Activated CD4-positive, alpha-beta T cell treated with anti-CD3 and anti-CD28 coated beads, Interleukin-2, amount 50 U/mL, for 48 hours (primary cell): ENCODE data around the gene RIMKLA.
A peak's percentile ranks its signal among the peaks of the same experiment; 100 is the strongest.

ENCODE experiments used
- DNase-seq, 2 experiments: peaks; one replicate each; pipeline ENCODE4 v3.0.0-alpha.2; 2020

RIMKLA gene

DNA sequence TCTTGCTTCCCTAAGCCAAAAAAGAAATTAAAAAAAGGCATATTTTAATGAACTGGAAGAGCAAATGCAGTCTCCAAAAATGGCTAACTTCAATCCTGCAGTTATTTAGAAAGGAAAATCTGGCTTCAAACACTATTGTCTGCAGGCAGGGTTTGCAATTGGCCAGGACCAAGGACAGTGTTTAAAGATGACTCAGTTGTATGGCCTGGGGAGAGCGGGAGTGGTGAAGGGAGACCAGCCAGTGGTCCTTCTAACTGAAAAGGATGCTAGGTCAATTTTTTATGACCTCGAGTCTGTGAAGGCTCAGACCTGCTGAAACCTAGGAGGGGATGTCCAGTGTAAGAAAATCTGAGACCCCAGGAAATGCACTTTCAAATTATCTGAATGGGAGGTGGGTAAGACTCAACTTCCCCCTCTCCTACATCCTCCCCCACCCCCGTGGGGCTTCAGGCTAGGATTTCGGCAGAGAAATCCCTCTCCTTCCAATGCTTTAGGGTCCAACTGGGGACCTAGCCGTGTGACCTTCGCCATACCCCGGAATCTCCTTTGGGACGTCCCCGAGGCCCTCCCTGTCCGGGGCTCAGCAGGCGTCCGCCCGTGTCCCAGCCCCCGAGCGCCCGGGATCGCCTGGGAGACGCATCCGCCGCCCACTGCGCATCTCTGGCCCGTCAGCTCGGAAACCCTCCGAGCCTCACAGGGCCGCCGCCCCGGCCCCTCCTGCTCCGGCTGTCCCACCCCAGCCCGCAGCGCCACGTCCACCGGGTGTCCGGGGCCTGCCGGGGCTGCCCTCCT lies 602 bp upstream of the RIMKLA start:
- DNase-seq, result peak; percentile 24 to 31

DNA sequence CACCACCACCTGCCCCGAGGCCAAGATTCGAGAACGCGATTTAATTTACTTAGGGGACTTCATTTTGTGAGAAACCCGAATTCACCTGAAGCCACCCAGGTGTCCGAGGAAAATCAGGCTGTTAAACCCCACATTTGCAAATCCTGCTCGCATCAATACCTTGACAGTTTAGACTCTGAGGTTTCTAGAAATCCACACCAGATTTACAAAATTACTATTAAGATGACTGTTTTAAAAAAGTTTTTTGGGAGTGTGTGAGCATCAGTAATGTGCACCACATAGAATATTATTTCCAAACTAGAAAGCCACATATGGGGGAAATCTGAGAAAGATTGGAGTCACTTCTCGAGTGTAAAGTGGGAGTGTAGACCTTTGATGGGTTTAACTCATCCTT lies 685 bp downstream of the RIMKLA start:
- DNase-seq, result no peak

DNA sequence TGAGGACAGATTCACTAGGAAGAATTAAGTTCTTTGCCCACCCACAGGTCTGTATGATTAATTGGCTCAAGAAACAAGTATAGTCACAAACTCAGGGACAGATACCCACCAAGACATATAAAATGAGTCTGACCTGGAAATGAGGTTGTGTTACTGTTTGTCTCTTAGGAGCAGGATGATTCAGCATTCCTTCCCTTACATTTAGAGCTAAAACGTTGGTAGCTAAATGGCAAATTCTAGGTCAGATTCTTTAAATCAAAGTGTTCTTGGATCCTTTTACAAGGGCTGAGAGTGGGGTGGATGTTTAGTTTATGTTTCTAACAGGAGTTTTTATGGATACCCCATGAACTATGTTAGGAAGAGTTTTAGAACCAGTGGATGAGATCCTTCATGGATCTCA lies 4.7 kb downstream of the RIMKLA start:
- DNase-seq, result no peak

DNA sequence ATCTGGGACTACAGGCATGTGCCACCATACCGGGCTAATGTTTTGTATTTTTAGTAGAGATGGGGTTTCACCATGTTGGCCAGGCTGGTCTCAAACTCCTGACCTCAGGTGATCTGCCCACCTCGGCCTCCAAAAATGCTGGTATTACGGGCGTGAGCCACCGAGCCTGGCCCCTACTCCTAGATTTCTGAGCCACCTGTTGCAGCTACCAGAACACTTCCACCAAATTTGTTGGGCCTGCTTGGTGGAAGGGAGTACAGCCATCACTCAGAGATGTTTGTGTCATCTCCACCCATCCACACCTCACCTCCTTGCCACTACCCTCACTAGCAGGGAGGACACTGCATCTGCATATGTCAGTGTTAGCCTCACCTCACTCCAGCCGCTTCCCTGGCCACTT lies 5.5 kb downstream of the RIMKLA start:
- no peak for DNase-seq

DNA sequence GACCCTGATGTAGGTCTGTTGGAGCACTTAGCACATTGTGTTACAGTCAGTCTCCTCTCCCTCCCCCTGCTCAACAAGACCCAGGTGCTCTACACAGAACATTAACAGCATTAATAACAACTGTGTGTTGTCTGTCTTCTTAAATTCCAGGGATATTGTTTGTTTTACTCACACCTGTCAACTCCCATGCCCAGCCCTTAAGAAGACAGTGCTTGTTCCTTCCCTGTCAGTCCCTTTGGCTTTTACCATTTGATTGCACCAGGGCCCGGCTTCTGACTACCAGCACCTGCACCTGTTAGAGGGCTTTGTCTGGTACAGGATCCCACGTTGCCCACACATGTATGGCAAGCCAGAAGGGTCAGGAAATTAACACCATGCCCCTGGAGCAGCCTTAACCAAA lies 11.7 kb downstream of the RIMKLA start:
- no peak for DNase-seq

DNA sequence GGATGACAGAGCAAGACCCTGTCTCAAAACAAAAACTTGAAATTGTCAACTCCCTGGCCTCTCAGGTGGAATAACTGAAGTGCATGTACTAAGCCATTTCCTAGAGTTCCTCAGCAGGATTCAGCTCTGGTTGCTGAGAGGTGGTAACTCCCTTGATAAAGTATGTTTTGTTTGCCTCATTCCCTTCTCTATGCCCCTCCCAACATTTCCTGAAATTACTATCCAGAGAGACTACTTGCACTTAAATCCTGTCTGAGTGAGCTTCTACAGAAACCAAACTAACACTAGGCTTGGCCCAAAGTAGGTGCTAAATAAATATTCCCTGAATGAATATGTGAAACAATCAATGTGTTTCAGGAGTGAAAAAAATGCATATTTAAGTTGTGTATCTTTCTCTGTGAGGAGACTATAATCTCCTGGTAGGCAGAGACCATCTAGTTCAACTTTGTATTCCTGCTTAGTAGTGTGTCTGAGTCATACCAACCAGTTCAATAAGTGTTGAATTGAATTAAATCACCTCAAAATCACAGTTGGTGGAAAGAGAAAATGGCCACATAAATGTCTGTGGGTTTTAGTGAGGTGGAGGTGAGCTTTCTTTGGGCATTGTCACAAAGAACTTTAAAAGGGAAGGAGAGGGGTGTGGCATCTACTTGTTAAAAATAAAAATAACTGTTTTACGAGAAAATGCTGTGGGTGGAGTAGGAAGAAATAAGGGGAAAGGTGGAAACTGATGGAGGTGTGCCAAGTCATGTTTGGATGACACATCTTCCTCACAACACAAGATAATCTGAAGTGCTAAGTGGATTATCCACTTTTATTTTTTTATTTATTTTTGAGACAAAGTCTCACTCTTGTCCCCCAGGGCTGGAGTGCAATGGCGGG lies 12.6 kb downstream of the RIMKLA start:
- no peak for DNase-seq

DNA sequence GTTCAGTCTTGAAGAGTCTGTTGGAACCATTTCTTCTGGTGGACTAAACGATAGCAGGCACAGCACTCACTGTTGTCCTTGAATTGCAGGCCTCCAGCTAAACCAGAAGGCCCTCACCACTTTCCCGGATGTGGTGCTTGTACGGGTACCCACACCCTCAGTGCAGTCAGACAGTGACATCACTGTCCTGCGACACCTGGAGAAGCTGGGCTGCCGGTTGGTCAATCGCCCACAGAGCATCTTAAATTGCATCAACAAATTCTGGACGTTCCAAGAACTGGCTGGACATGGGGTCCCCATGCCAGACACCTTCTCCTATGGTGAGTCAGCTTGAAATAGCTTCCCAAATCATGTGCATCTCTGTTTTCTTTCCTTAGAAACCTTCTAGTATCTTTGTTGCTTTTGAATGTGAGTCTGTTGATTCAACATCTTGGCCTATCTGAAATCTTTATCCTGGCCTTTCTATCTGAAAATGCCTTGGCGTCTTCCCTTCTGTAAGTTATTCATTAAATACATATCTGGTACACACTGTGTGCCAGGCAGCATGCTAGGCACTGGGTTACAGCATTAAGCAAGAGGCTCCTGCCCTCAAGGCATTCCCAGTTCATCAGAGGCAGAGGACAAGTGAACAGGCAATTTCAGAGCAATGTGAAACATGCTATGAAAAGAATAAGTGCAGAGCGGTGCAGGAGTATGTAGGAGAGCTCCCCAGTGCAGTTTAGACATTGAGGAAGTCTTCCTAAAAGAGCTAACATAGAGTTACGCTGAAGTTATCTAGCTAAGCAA lies 18.9 kb downstream of the RIMKLA start:
- no peak for DNase-seq

DNA sequence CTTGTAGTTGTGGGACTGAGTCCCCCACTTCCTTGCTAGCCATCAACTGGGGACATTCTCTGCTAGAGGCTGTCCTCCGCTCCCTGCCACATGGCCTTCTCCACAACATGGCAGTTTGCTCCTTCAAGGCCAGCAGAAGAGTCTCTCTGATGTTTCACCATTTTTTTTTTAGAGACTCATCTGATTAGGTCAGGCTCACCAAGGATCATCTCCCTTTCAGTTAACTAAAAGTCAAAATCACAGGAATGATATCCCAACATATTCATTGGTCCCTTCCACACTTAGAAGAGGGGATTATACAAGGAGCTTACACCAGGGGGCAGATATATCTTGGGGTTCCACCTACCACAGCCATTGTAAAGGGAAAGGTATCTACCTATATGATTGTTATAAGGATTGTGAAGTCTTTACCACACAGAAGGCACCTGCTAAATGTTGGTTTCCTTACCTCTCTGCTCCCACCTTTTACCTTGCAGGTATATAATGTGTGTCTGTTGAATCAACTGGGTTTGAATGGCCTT lies 23.3 kb downstream of the RIMKLA start:
- no peak for DNase-seq

DNA sequence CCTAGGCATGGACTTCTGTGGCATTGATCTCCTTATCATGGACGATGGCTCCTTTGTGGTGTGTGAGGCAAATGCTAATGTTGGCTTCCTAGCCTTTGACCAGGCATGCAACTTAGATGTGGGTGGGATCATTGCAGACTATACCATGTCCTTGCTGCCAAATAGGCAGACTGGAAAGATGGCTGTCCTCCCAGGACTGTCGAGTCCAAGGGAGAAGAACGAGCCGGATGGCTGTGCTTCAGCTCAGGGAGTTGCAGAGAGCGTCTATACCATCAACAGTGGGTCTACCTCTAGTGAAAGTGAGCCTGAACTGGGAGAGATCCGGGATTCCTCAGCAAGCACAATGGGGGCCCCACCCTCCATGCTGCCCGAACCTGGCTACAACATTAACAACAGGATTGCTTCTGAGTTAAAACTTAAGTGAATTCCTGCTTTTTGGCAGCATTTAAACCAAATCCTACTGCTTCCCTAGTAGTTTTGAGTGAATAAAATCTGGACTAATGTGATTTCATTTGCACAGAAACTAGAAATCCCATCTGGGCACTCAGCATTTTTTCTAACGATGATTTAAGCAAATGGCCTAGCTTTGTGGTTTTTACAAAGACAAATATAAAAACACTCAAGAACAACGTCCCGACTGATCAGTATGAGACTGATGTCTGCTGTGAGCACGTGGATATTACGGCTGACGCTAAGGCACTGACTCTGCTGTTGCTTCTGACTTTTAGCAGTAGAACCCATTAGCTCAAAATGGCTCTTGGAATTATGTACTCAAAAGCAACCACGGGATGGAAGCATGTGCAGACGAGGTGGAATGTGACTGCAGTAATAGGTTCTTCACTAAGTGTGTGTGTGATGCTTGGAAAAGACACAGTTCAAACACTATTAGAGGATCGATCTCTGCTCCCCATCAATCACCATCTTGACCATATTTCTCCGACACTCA lies 34.2 kb downstream of the RIMKLA start:
- DNase-seq, result no peak

DNA sequence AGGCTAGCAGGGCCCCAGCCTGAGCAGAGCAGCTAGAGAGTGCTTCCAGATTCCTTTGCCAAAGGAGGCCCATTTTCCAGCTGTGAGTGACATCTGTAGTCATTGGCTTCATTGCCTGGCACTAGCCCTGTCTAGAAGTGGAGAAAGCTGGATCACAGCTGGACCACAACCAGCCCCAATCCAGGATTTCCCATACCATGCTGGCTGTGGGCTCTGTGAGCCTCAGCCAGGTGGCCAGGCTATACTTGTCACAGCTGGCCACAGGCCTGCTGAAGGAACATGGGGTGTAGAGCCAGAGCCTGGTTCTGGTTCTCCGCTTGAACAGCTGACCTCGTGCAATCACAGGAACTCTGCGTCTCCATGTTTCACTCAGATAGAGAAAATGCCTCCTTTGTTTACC lies 36.6 kb downstream of the RIMKLA start:
- no peak for DNase-seq

DNA sequence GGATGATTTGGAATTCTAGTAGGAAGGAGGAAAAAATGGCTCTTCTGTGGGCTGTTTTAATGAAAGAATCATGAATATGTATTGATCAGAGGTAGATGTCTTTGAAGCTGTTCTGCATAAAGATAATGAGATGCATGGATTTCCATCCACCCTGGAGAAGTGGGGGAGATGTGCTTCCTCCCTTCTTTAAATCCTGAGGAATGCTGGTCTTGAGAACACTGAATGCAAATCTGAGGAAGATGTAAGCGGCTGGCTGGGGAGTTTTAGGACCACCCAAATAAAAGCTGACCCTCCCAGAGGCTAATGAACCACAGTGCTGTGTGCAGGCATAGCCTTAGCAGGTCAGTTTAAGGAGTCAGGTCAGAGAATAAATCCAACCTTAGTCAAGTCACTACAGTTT lies 37.9 kb downstream of the RIMKLA start:
- no peak for DNase-seq

DNA sequence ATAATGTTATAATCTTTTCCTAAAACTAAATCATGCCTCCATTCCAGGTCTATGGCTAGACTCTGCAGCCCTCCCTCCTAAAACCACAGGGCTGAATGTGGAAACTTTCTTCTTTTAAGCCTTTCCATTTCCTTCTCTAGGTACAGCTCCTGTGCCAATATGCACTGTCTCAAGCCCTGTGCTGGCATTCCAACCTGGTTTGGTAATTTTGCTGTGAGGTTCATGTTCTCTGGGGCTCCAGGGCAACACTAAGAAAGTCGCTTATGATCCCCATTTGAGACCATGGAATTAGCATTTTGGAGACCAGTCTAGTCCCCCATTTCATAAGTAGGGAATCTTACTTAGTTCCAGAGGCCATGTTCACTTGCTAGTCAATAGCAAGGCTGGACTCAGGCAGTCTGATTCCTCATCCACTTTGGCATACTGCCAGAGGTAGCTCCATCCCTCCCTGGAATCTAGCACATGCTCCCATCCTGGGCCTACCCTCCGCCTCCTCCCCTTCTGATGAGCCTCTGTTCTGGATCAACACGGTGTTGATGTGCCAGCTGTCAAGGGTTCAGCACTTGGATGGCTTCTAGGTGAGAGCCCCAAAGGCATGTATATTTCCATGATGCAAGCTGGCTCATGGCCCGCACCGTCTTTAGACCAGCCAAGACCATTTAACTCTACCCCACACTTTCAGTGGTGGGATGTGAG lies 38.7 kb downstream of the RIMKLA start:
- DNase-seq, result no peak

DNA sequence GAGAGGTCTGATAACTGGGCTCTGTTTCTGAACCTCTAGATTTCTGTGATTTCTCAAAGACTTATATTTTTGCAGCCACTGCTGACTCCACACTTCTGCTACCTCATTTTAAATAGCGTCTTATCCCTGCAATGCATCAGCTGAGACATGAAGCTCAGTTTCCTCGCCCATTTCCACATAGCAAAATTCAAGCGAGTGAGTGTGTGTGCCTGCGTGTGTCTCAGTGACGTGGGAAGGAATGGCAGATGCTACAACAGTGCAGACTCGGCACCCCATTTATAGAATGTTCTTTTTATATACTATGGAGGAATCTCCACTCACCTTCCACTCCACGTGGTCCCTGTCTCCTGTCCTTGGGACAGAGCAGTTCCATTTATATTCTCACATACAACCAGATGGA lies 39.5 kb downstream of the RIMKLA start:
- no peak for DNase-seq

DNA sequence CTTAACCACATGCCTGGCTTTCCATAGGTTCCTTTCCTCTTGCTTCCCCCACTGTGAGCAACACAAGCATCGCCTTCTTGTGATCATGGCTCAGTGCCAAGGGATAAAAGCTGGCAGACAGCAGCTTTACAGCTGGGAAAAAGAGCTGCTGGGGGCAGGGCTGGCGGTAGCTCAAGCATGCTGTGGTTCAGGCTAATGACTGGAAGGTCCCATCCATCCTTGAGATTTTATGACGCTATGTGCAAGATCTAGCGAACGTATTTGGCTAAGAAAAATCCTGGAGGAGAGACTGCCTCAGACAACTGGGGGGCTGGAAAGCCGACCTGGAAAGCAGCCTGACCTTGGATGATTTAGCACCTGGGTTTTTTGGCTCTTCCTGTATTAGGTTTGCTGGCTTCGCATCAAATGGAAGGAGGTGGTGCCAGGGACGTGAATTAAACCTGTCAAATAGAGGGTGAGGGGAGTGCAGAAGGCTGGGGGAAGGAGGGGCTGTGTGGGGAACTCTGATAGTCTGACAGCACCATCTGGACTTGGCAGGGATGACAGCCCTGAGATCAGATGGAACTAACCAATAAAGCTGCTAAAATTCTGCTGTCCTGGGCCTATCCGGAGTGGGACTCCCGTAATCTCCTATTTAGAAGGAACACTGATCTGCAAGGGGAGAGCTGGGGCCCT lies 40.5 kb downstream of the RIMKLA start:
- no peak for DNase-seq

DNA sequence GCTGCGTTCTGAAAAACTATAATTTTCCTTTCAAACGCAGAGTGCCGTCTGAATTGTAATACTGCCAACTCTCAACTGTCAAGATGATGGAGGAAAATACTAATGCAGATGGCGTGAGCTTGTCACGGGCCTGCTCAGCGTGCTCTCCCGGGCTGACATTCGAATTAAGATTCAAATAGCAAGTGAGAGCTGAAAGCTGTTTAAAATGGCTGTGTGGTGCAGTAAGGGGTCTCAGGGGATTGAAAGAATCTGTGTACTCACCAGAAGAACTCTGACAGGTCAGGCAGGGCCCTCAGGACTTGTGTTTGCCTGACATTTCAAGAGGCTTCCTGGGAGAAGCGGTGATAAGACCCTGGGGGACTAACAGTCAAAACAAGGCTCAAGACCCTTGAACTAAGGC lies 42.1 kb downstream of the RIMKLA start:
- no peak for DNase-seq

DNA sequence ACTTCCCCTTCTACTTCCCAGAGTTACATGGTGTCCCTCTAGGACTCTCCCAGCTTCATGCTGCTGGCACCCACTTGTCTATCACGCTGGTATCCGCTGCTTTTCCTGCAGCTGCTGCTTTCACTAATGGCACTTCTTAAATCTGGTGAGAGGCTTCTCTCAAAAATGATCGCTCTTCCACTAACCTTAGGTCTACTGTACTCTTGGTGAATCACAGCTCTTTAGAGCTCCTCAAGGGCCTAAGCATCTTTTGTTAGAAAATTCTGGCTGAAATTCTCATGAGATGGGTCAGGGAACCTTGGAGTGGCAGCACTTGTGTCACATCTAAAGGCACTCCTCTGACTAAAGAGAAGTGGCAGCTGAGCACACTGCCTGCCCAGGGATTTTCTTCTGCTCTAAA lies 43.1 kb downstream of the RIMKLA start:
- no peak for DNase-seq

DNA sequence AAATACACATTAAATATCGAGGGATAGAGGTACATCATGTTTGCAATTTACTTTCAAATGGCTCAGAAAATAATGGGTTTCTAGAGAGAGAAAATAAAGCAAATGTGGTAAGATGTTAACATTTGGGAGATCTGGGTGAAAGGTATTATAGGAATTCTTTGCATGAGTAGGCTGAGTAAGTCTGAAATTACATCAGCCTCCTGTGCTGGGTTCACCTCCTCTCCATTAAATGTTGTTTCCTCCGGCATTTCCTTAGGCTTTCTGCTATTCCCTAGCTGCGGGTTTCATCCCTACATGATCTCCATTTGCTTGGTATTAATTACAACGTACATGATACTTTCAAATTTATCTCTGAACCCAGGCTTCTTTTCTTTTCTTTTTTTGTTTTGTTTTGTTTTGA lies 43.6 kb downstream of the RIMKLA start:
- DNase-seq, result no peak

DNA sequence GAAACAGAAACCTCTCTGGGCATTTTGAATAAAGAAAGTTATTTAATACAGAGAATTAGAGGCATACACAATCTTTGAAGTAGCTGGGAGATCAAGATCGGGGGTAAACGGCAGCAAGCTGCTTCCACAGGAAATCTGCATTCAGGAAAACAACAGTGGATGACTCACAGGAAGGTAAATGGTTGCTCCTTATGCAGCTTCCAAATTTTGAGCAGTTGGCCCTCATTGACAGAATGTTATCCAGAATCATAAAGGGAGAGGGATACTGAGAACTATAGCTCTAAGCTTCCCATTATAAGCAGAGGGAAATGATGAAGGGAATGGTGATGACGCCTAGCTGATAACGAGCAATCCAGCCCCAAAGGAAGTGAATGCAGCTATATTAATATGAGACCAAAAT lies 46.6 kb downstream of the RIMKLA start:
- DNase-seq, result no peak

DNA sequence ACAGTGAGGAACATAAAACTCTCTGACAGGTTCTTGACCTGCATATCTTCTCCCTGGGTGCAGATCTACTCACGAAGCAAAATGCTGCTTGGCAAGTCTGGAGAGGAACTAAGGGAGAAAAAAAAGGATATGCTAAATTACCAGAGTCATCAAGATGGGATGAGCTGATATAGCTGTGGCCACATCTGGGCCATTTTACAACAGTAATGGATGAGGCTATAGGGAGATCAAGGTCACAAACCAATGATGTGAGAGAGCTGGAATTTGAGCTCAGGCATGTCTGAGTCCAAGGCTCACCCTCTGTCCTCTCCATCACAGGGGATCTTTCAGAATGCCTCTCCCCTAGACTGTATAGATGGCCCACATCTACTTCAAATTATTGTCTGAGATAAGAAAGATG lies 49.0 kb downstream of the RIMKLA start:
- no peak for DNase-seq

DNA sequence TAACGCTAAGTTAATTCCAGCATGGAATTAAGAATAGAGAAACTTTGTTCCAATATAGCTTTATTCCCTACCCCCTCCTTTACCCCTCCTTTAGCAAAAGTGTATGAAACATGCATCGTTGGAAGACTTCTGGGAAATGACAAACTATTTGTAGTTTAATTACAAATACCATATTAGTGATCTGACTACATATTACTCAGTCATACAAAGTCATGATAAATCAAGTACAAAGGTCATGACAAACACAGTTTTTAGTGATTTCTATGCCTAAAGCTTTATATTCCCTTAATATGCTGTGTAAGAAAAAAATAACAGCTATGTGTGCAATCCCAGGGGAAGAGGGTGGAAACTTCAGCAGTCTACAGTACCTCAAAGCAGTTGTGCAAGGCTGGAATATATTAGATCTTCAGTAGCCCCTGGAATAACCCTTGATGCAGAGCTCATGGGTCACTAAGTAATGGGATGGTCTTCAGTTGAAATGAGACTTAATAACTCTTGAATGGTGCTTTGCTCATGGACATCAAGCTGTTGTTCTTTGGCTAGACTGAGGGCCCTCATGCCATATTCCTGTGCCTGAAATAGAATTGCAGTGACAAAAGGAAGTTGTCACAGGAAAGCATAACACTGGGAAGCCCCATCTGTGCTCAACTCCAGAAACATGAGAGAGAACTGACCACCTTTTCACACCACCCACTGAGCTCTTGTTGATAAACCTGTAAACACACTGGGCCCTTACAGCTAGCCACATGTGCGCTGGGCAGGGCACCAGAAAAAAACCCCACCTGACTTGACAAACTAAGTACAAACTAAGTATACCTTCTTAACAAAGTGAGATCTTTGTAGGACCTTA lies 49.9 kb downstream of the RIMKLA start:
- DNase-seq, result no peak
